HCT116 (cell line): ENCODE results near the gene RAB19. TPM values are rescaled to one million over a fixed set of nuclear protein-coding genes. Genes with fewer than 3 reads are reported as not detected.

Experiments used
- ATAC-seq: fragments of 200-7000 bp; cut with Tn5 transposase; 2 replicates; pipeline ENCODE4 v1.9.1; 2020; ENCODE audit warnings: mild to moderate bottlenecking, moderate library complexity
- BruUV-seq: library from RNA; stranded (reverse); fragments of 400-500 nt; replicated peaks from 2 replicates; lab custom pipeline; 2021; lab: Mats Ljungman, UMichigan
- CTCF ChIA-PET: fragments of 300-600 bp; sonication (Branson Sonifier 250); formaldehyde crosslinking; loops from one replicate; lab custom pipeline; 2021; ENCODE audit warnings: antibody characterized with exemption; lab: Charles Lee
- POLR2A ChIA-PET: fragments of 300-600, 350-600 bp; sonication (Branson Sonifier 250); formaldehyde crosslinking; loops from one replicate; lab custom pipeline; 2021; ENCODE audit warnings: antibody characterized with exemption; lab: Charles Lee
- RAD21 ChIA-PET, 2 experiments: fragments of 300-600 bp; sonication (Branson Sonifier 250); formaldehyde crosslinking; loops; one replicate each; lab custom pipeline; 2023; ENCODE audit warnings: low total read pairs in 2 of 2; ENCODE audit not compliant: uncharacterized antibody in 2 of 2, unreplicated experiment in 2 of 2, low non-redundant PET in 1 of 2; lab: Charles Lee
- DNase-seq: peaks from one replicate; pipeline ENCODE4 v3.0.0-alpha.2; 2010; ENCODE audit warnings: low read depth, low spot score
- H2AFZ ChIP-seq: fragments of 200-600 bp; shearing (Covaris generic), sonication (generic); 2 replicates; pipeline ENCODE4 v1.6.1; 2017; ENCODE audit warnings: low read depth, mixed run types, mixed read lengths, antibody characterized with exemption, low read length; ENCODE audit not compliant: poor library complexity, severe bottlenecking
- H3K27ac ChIP-seq: 2 replicates; pipeline ENCODE4 v1.5.1; 2012; ENCODE audit warnings: low read depth, low read length
- H3K27me3 ChIP-seq: fragments of 200-600 bp; sonication (generic); 2 replicates; pipeline ENCODE4 v1.6.1; 2016; ENCODE audit warnings: mixed run types, low read length, mixed read lengths; ENCODE audit not compliant: insufficient read depth
- H3K36me3 ChIP-seq, 2 experiments: fragments of 200-500 bp in 1 of 2; fragments of 200-600 bp in 1 of 2; sonication (Bioruptor generic) in 1 of 2; sonication (generic) in 1 of 2; 2 replicates each; pipeline versions ENCODE4 v1.5.1 to v1.6.1; 2014 to 2016; ENCODE audit warnings: low read length in 2 of 2, inconsistent platforms in 1 of 2, mixed read lengths in 1 of 2, mixed run types in 1 of 2; ENCODE audit not compliant: insufficient read depth in 2 of 2, control insufficient read depth in 1 of 2
- H3K4me1 ChIP-seq, 2 experiments: fragments of 200-600 bp in 1 of 2; sonication (generic) in 1 of 2; 2 replicates each; pipeline versions ENCODE4 v1.5.1 to v1.6.1; 2012 to 2017; ENCODE audit warnings: low read length in 2 of 2, inconsistent platforms in 1 of 2, mild to moderate bottlenecking in 1 of 2, mixed read lengths in 1 of 2, mixed run types in 1 of 2, moderate library complexity in 1 of 2; ENCODE audit not compliant: insufficient read depth in 2 of 2, control insufficient read depth in 1 of 2
- H3K4me2 ChIP-seq: fragments of 200-600 bp; sonication (generic); 2 replicates; pipeline ENCODE4 v1.6.1; 2017; ENCODE audit warnings: mixed run types, low read length, mixed read lengths
- H3K4me3 ChIP-seq, 2 experiments: fragments of 200-600 bp in 1 of 2; sonication (generic) in 1 of 2; replicated peaks in 1 of 2; 2 replicates each; pipeline ENCODE4 v1.5.1; 2011 to 2016; ENCODE audit warnings: low read length in 2 of 2, control low read depth in 1 of 2, low read depth in 1 of 2, mild to moderate bottlenecking in 1 of 2, mixed read lengths in 1 of 2, mixed run types in 1 of 2
- H3K79me2 ChIP-seq: fragments of 200-600 bp; sonication (generic); 2 replicates; pipeline ENCODE4 v1.6.1; 2017; ENCODE audit warnings: mild to moderate bottlenecking, mixed run types, low read length, moderate library complexity, mixed read lengths; ENCODE audit not compliant: insufficient read depth
- H3K9ac ChIP-seq: fragments of 200-600 bp; sonication (generic); 2 replicates; pipeline ENCODE4 v1.6.1; 2016; ENCODE audit warnings: low read length, mixed read lengths
- H3K9me2 ChIP-seq: fragments of 200-600 bp; sonication (generic), shearing (Covaris generic); 2 replicates; pipeline ENCODE4 v1.6.1; 2017; ENCODE audit warnings: mixed run types, mild to moderate bottlenecking, moderate library complexity; ENCODE audit not compliant: insufficient read depth
- H3K9me3 ChIP-seq, 2 experiments: fragments of 200-500 bp in 1 of 2; fragments of 200-600 bp in 1 of 2; sonication (Bioruptor generic) in 1 of 2; sonication (generic) in 1 of 2; 2 replicates each; pipeline ENCODE4 v1.6.1; 2014 to 2017; ENCODE audit warnings: low read length in 2 of 2, mixed read lengths in 2 of 2, inconsistent platforms in 1 of 2, low read depth in 1 of 2, mild to moderate bottlenecking in 1 of 2, mixed run types in 1 of 2, moderate library complexity in 1 of 2; ENCODE audit not compliant: control insufficient read depth in 1 of 2, insufficient read depth in 1 of 2
- H4K20me1 ChIP-seq: fragments of 200-600 bp; sonication (generic), shearing (Covaris generic); 2 replicates; pipeline ENCODE4 v1.6.1; 2017; ENCODE audit warnings: mixed run types, mild to moderate bottlenecking, moderate library complexity; ENCODE audit not compliant: insufficient read depth
- CBX3 ChIP-seq: IDR thresholded peaks from 2 replicates; pipeline ENCODE4 v1.6.1; 2012; ENCODE audit warnings: low read depth
- CTCF ChIP-seq, 3 experiments: fragments of 200-600 bp in 1 of 3; sonication (generic) in 1 of 3; IDR thresholded peaks in 2 of 3; conservative IDR thresholded peaks in 1 of 3; 2 replicates each; pipeline ENCODE4 v1.5.1; 2012 to 2017; ENCODE audit warnings: low read depth in 2 of 3, low read length in 2 of 3, antibody characterized with exemption in 1 of 3, borderline replicate concordance in 1 of 3, control low read depth in 1 of 3, mild to moderate bottlenecking in 1 of 3, mixed read lengths in 1 of 3, mixed run types in 1 of 3, moderate library complexity in 1 of 3; ENCODE audit not compliant: insufficient read depth in 1 of 3
- ELF1 ChIP-seq: IDR thresholded peaks from 2 replicates; pipeline ENCODE4 v1.6.1; 2012; ENCODE audit warnings: low read depth, borderline replicate concordance
- EZH2 ChIP-seq: fragments of 200-600 bp; sonication (generic); IDR thresholded peaks from 2 replicates; pipeline ENCODE4 v1.6.1; 2017; ENCODE audit warnings: antibody characterized with exemption, mixed run types
- FOSL1 ChIP-seq: IDR thresholded peaks from 2 replicates; pipeline ENCODE4 v1.6.1; 2012; ENCODE audit warnings: low read depth
- JUND ChIP-seq: IDR thresholded peaks from 2 replicates; pipeline ENCODE4 v1.6.1; 2012
- MAX ChIP-seq: IDR thresholded peaks from 2 replicates; pipeline ENCODE4 v1.6.1; 2012
- POLR2A ChIP-seq: IDR thresholded peaks from 2 replicates; pipeline ENCODE4 v1.7.0; 2011; ENCODE audit warnings: borderline replicate concordance; ENCODE audit not compliant: insufficient read depth, insufficient read length; ENCODE audit errors: extremely low read depth
- POLR2AphosphoS5 ChIP-seq: IDR thresholded peaks from 2 replicates; pipeline ENCODE4 v1.6.1; 2011; ENCODE audit warnings: mild to moderate bottlenecking, low read depth, low read length, moderate library complexity
- SIN3A ChIP-seq: IDR thresholded peaks from 2 replicates; pipeline ENCODE4 v1.6.1; 2012; ENCODE audit warnings: low read depth
- SRF ChIP-seq: IDR thresholded peaks from 2 replicates; pipeline ENCODE4 v1.6.1; 2012; ENCODE audit warnings: low read depth
- YY1 ChIP-seq: IDR thresholded peaks from 2 replicates; pipeline ENCODE4 v1.6.1; 2011; ENCODE audit warnings: low read length, low read depth, moderate library complexity, mild to moderate bottlenecking; ENCODE audit not compliant: insufficient replicate concordance; ENCODE audit errors: extremely low read depth
- ZNF274 ChIP-seq: fragments of 200-500 bp; sonication (Bioruptor generic); IDR thresholded peaks from 2 replicates; pipeline ENCODE4 v1.6.1; 2014; ENCODE audit warnings: mild to moderate bottlenecking, low read depth, low read length, inconsistent platforms
- intact Hi-C: fragments of 100-400 bp; cut with micrococcal nuclease; formaldehyde crosslinking; loops from 2 replicates; pipeline ENCODE4 v1.10.0; 2022
- total RNA-seq: library from RNA; stranded (reverse); gene quantifications from one replicate; pipeline ENCODE4 v1.2.1, GENCODE V29; 2021; ENCODE audit not compliant: unreplicated experiment

Gene RAB19
- total RNA-seq, 1 experiment from 2014 or later = 2.6 TPM

GRCh38 chr7:140390034-140390433 lies 13.8 kb upstream of the RAB19 start:
- TF ChIP-seq ZNF274 (no peak), YY1 (no peak), POLR2A (no peak), CBX3 (no peak), EZH2 (no peak), JUND (no peak), SRF (no peak), POLR2AphosphoS5 (no peak), MAX (no peak), CTCF (IDR thresholded peaks at IDR 0.05 in 2 of 3, conservative IDR thresholded peaks at IDR 0.05 in 1 of 3; ENCODE audit: borderline replicate concordance in 1 of 3, insufficient read depth in 1 of 3, low read depth in 2 of 3, low read length in 2 of 3) (no peak), SIN3A (no peak), FOSL1 (no peak), ELF1 (no peak)
- ChIA-PET CTCF (no interaction called here), RAD21 (no interaction called here), POLR2A (no interaction called here)
- no peaks in the 10 kb centered on the region for H3K9me2 ChIP-seq
- H3K9me3 ChIP-seq = no peaks in the 10 kb centered on the region
- H2AFZ ChIP-seq = no peak overlapping the region
- H3K4me1 ChIP-seq = no peaks in the 10 kb centered on the region
- no peak overlapping the region for H3K9ac ChIP-seq
- no peak overlapping the region for H3K27ac ChIP-seq
- DNase-seq (no peak), ATAC-seq (no peak)
- H4K20me1 ChIP-seq = no peaks in the 10 kb centered on the region
- no peak overlapping the region for H3K4me2 ChIP-seq
- no peaks in the 10 kb centered on the region for H3K27me3 ChIP-seq
- peaks cover 94% of the 10 kb centered on the region for H3K79me2 ChIP-seq
- H3K4me3 ChIP-seq = no peak overlapping the region
- no peaks in the 10 kb centered on the region for H3K36me3 ChIP-seq
- intact Hi-C loops = no loop called here
- no TSS peak for BruUV-seq
